NCI-H460 (cell line): Measurements from ENCODE around the gene PRKCA. TPM values are rescaled to one million over a fixed set of nuclear protein-coding genes. Genes with fewer than 3 reads are reported as not detected.

Experiments
- DNase-seq: peaks from one replicate; pipeline ENCODE4 v3.0.0-alpha.2; 2016; ENCODE audit warnings: low read depth; ENCODE audit errors: extremely low read depth
- total RNA-seq: library from RNA; depleted of rRNA; stranded (reverse); fragments of >200 nt; shearing (Covaris generic); gene quantifications from 2 replicates; pipeline ENCODE4 v1.2.3, GENCODE V29; 2014

The PRKCA gene
- total RNA-seq, 1 experiment from 2014 or later: 13.6 TPM

GRCh38 chr17:66458782-66459181 lies 156.4 kb downstream of the PRKCA start:
- DNase-seq: no peak

GRCh38 chr17:66459811-66460270 lies 157.4 kb downstream of the PRKCA start:
- DNase-seq: peak; percentile 72

GRCh38 chr17:66460558-66460957 lies 158.1 kb downstream of the PRKCA start:
- no peak for DNase-seq

- DNase-seq: no peak
Observed at GRCh38 chr17:66461343-66461995, 159.1 kb downstream of the PRKCA start.

GRCh38 chr17:66462010-66462409 lies 159.6 kb downstream of the PRKCA start:
- DNase-seq: no peak

- DNase-seq: no peak
Observed at GRCh38 chr17:66464921-66465320, 162.5 kb downstream of the PRKCA start.

GRCh38 chr17:66465701-66466100 lies 163.3 kb downstream of the PRKCA start:
- DNase-seq: no peak

- no peak for DNase-seq
Observed at GRCh38 chr17:66466106-66466820, 163.8 kb downstream of the PRKCA start.

GRCh38 chr17:66466840-66467367 lies 164.5 kb downstream of the PRKCA start:
- DNase-seq: peak; percentile 95

GRCh38 chr17:66467766-66468165 lies 165.4 kb downstream of the PRKCA start:
- DNase-seq: no peak

- DNase-seq: no peak
Observed at GRCh38 chr17:66468241-66469087, 166.1 kb downstream of the PRKCA start.

GRCh38 chr17:66469088-66469442 lies 166.7 kb downstream of the PRKCA start:
- no peak for DNase-seq

GRCh38 chr17:66469461-66469860 lies 167.0 kb downstream of the PRKCA start:
- DNase-seq: no peak

GRCh38 chr17:66469890-66470289 lies 167.5 kb downstream of the PRKCA start:
- no peak for DNase-seq

- DNase-seq: no peak
Observed at GRCh38 chr17:66472123-66472522, 169.7 kb downstream of the PRKCA start.

GRCh38 chr17:66474258-66474657 lies 171.8 kb downstream of the PRKCA start:
- no peak for DNase-seq

GRCh38 chr17:66474806-66475497 lies 172.5 kb downstream of the PRKCA start:
- DNase-seq: no peak

- DNase-seq: no peak
Observed at GRCh38 chr17:66476014-66476413, 173.6 kb downstream of the PRKCA start.

GRCh38 chr17:66477615-66478283 lies 175.3 kb downstream of the PRKCA start:
- no peak for DNase-seq
